ENCODE results near the gene ITSN2. TPM values are rescaled to one million over a fixed set of nuclear protein-coding genes. Genes with fewer than 3 reads are reported as not detected.

ITSN2 gene
- polyA plus RNA-seq, 1 donor from 2014 or later, result 10.6 TPM

Small RNA genes within 50 kb of the gene (small RNA-seq; reads per million reads assigned to genes)
- gene HMGN2P20 (0 reads per million in 3 experiments), gene RF00602 (0 reads per million in 3 experiments)

Other genes with a start within 250 kb of the ITSN2 start
- 1.3 TPM in 1 of 2 replicates, not detected in the other for gene PFN4, start 237.2 kb downstream of the ITSN2 start, polyA plus RNA-seq
- 15.0 and 22.0 TPM in 2 replicates for gene FAM228B, start 237.1 kb downstream of the ITSN2 start, polyA plus RNA-seq
- gene FAM228A, start 185.5 kb downstream of the ITSN2 start, polyA plus RNA-seq, result 1.5 and 2.6 TPM in 2 replicates
- 21.4 and 23.0 TPM in 2 replicates for gene NCOA1, start 130.7 kb upstream of the ITSN2 start, polyA plus RNA-seq